K562 (cell line): ENCODE data around the gene RGS17. TPM values are rescaled to one million over a fixed set of nuclear protein-coding genes. Genes with fewer than 3 reads are reported as not detected.
A peak's percentile ranks its signal among the peaks of the same experiment; 100 is the strongest.

Experiments used
- ATAC-seq: fragments of 200-7000 bp; cut with Tn5 transposase; 3 replicates; pipeline ENCODE4 v1.9.1; 2020; ENCODE audit warnings: moderate library complexity
- BruUV-seq: library from RNA; stranded (reverse); fragments of 400-500 nt; replicated peaks from 2 replicates; lab custom pipeline; 2021; lab: Mats Ljungman, UMichigan
- CTCF ChIA-PET: fragments of 300-600 bp; formaldehyde crosslinking; extraction: SDS; loops from one replicate; lab custom pipeline; 2021; ENCODE audit warnings: low intra/inter-chr PET ratio; lab: Yijun Ruan, JAX
- POLR2A ChIA-PET: fragments of 300-600, 350-650 bp; sonication (Branson Sonifier 250); formaldehyde crosslinking; extraction: SDS; loops from one replicate; lab custom pipeline; 2021; ENCODE audit warnings: antibody characterized with exemption, inconsistent platforms; lab: Yijun Ruan, JAX
- DNase-seq, 4 experiments: peaks; one replicate each; pipeline versions ENCODE4 v3.0.0 to v3.0.0-alpha.2; 2011 to 2018; ENCODE audit warnings: low spot score in 3 of 4, mixed read lengths in 3 of 4; ENCODE audit errors: extremely low read depth in 1 of 4
- FAIRE-seq: peaks from 2 replicates; lab custom pipeline; 2011; peaks lifted over from hg19 to GRCh38; lab: Jason Lieb, UNC
- H2AFZ ChIP-seq: 2 replicates; pipeline ENCODE4 v1.6.0; 2011; ENCODE audit warnings: low read depth, low read length, control low read depth, inconsistent platforms
- H3K27ac ChIP-seq: fragments of 200-600 bp; 3 replicates; pipeline ENCODE4 v1.8.0; 2011; ENCODE audit warnings: low read depth, mild to moderate bottlenecking, control low read depth, inconsistent platforms, low read length, moderate library complexity, mixed read lengths; ENCODE audit errors: extremely low read depth
- H3K27me3 ChIP-seq, 2 experiments: fragments of 300-600 bp in 1 of 2; 2 replicates in 1 of 2; 3 replicates in 1 of 2; pipeline versions ENCODE4 v1.6.0 to v1.8.0; 2011; ENCODE audit warnings: inconsistent platforms in 2 of 2, low read length in 2 of 2, mild to moderate bottlenecking in 1 of 2, mixed read lengths in 1 of 2, moderate library complexity in 1 of 2; ENCODE audit not compliant: control insufficient read depth in 2 of 2, insufficient read depth in 2 of 2
- H3K36me3 ChIP-seq: fragments of 300-600 bp; 3 replicates; pipeline ENCODE4 v1.8.0; 2011; ENCODE audit warnings: mild to moderate bottlenecking, low read length, inconsistent platforms; ENCODE audit not compliant: control insufficient read depth, insufficient read depth
- H3K4me1 ChIP-seq, 2 experiments: fragments of 200-600 bp in 1 of 2; replicated peaks in 1 of 2; 2 replicates in 1 of 2; 3 replicates in 1 of 2; pipeline versions ENCODE4 v1.5.1 to v1.8.0; 2011; ENCODE audit warnings: inconsistent platforms in 2 of 2, low read length in 2 of 2, mild to moderate bottlenecking in 1 of 2, mixed read lengths in 1 of 2, moderate library complexity in 1 of 2; ENCODE audit not compliant: control insufficient read depth in 2 of 2, insufficient read depth in 2 of 2
- H3K4me2 ChIP-seq: 2 replicates; pipeline ENCODE4 v1.6.1; 2011; ENCODE audit warnings: low read length, control low read depth, inconsistent platforms, mixed read lengths; ENCODE audit not compliant: insufficient read depth
- H3K4me3 ChIP-seq: fragments of 200-600 bp; sonication (generic), shearing (Covaris generic); 2 replicates; pipeline ENCODE4 v1.5.1; 2016; ENCODE audit warnings: control low read depth, inconsistent platforms
- H3K79me2 ChIP-seq: fragments of 200-600 bp; 3 replicates; pipeline ENCODE4 v1.8.0; 2011; ENCODE audit warnings: low read length, inconsistent platforms; ENCODE audit not compliant: control insufficient read depth, insufficient read depth
- H3K9ac ChIP-seq, 2 experiments: 2 replicates each; pipeline versions ENCODE4 v1.6.0 to v1.6.1; 2011; ENCODE audit warnings: low read depth in 2 of 2, low read length in 2 of 2, control low read depth in 1 of 2, inconsistent platforms in 1 of 2, mild to moderate bottlenecking in 1 of 2, mixed read lengths in 1 of 2; ENCODE audit not compliant: insufficient read depth in 1 of 2
- H3K9me1 ChIP-seq: one replicate; pipeline ENCODE4 v1.6.0; 2011; ENCODE audit warnings: inconsistent platforms, mild to moderate bottlenecking, low read length, moderate library complexity; ENCODE audit not compliant: control insufficient read depth, insufficient read depth
- H3K9me3 ChIP-seq: replicated peaks from 2 replicates; pipeline ENCODE4 v1.5.1; 2011; ENCODE audit warnings: low read depth, low read length, inconsistent platforms; ENCODE audit not compliant: control insufficient read depth, insufficient read depth
- H4K20me1 ChIP-seq: replicated peaks from 2 replicates; pipeline ENCODE4 v1.6.1; 2011; ENCODE audit warnings: low read length, inconsistent platforms, mixed read lengths; ENCODE audit not compliant: control insufficient read depth, insufficient read depth
- ATF3 ChIP-seq, 2 experiments: fragments of 450-650 bp in 1 of 2; sonication (generic) in 1 of 2; formaldehyde crosslinking in 1 of 2; IDR thresholded peaks in 1 of 2; conservative IDR thresholded peaks in 1 of 2; 2 replicates each; pipeline versions ENCODE4 v1.6.1 to v1.8.1; 2016 to 2023; ENCODE audit warnings: mild to moderate bottlenecking in 2 of 2, moderate library complexity in 2 of 2, inconsistent platforms in 1 of 2, missing genetic modification reagents in 1 of 2
- DEAF1 ChIP-seq: fragments of 450-650 bp; formaldehyde crosslinking; IDR thresholded peaks from 2 replicates; pipeline ENCODE4 v1.4.0; 2020; ENCODE audit warnings: mild to moderate bottlenecking, moderate library complexity
- GABPB1 ChIP-seq: sonication (generic); formaldehyde crosslinking; IDR thresholded peaks from 2 replicates; pipeline ENCODE4 v1.8.0; 2022; ENCODE audit warnings: mild to moderate bottlenecking, missing genetic modification reagents
- MXI1 ChIP-seq: IDR thresholded peaks from 2 replicates; pipeline ENCODE4 v1.6.1; 2011; ENCODE audit warnings: low read depth, mild to moderate bottlenecking, improper control_type of control experiment, low read length
- PRMT5 ChIP-seq: sonication (generic); formaldehyde crosslinking; IDR thresholded peaks from 2 replicates; pipeline ENCODE4 v1.5.0; 2020; ENCODE audit warnings: missing genetic modification reagents
- TRIM28 ChIP-seq: fragments of 450-650 bp; IDR thresholded peaks from 2 replicates; pipeline ENCODE4 v1.6.1; 2017
- WGBS: fragments of 100-300 bp; shearing (Covaris generic); methylation state at CpG from one replicate; pipeline ENCODE4 v1.1.6; 2016; ENCODE audit warnings: low coverage, mixed read lengths; ENCODE audit not compliant: insufficient coverage; ENCODE audit errors: missing lambda C conversion rate; 5-methylcytosine and 5-hydroxymethylcytosine counted together
- in situ Hi-C: fragments of 300-500 bp; cut with MboI; formaldehyde crosslinking; loops from 4 replicates; pipeline ENCODE4 v1.15.0; 2018; ENCODE audit warnings: inconsistent platforms, mixed read lengths
- intact Hi-C: fragments of 100-400 bp; cut with micrococcal nuclease; formaldehyde crosslinking; loops from 2 replicates; pipeline ENCODE4 v1.14.2; 2022
- polyA plus RNA-seq, 8 experiments: library from polyadenylated mRNA; depleted of rRNA in 4 of 8; stranded (reverse) in 5 of 8; unstranded in 3 of 8; fragments of >200 nt; fragmentation: Nextera tagmentation in 2 of 8; fragmentation: Illumina TruSeq in 1 of 8; extraction: Ambion mirVana in 2 of 8; extraction: Trizol in 1 of 8; gene quantifications; 2 replicates each; pipeline versions ENCODE4 v1.2.1 to v1.2.3, GENCODE V29; 2011 to 2014; ENCODE audit warnings: inconsistent platforms in 1 of 8, missing spikeins in 1 of 8
- total RNA-seq, 7 experiments: library from RNA; depleted of rRNA in 6 of 7; stranded (reverse); fragments of >200 nt in 6 of 7; fragmentation: Illumina TruSeq in 2 of 7; extraction: Trizol in 2 of 7; gene quantifications; 2 replicates each; pipeline versions ENCODE4 v1.2.1 to v1.2.3, GENCODE V29; 2011 to 2021; ENCODE audit warnings: low replicate concordance in 1 of 7

The RGS17 gene
- total and polyA plus RNA-seq, 9 of the 15 experiments (the other 6 are each of a cell fraction or from before 2014, with no cell fraction given) = 0.01 to 0.14 (median 0.08) TPM; not detected in 6

- TF ChIP-seq GABPB1 (CRISPR knock-in tag) = no peak
- peak; percentile 68 for TF ChIP-seq DEAF1 (CRISPR knock-in tag)
- no peak for TF ChIP-seq TRIM28
- no peak for TF ChIP-seq PRMT5
These were observed 106.9 kb downstream of the RGS17 start (continued) for GRCh38 chr6:153023977-153024708.

- Histone ChIP-seq H3K79me2 (no peaks in the 10 kb centered on the region), H3K36me3 (no peaks in the 10 kb centered on the region), H3K4me3 (no peak overlapping the region), H3K4me2 (no peak overlapping the region), H3K4me1 (peaks cover 0 to 4% of the 10 kb centered on the region in 2 experiments; a peak in 1 of 5 replicates), H3K9me1 (no peaks in the 10 kb centered on the region), H4K20me1 (no peaks in the 10 kb centered on the region), H3K9me3 (no peaks in the 10 kb centered on the region), H3K27ac (no peak overlapping the region), H3K27me3 (peaks cover 0 to 7% of the 10 kb centered on the region in 2 experiments; a peak in 2 of 5 replicates), H3K9ac (no peak overlapping the region), H2AFZ (no peak overlapping the region)
- intact Hi-C loops (no loop called here), in situ Hi-C loops (no loop called here)
- no peak for FAIRE-seq
- ChIA-PET POLR2A (no interaction called here), CTCF (no interaction called here)
- DNase-seq = no peak
- ATAC-seq = no peak
- 10% methylated on average over 3 of the region's 3 CpGs for WGBS
- no peak for TF ChIP-seq MXI1
- TF ChIP-seq ATF3 (IDR thresholded peaks at IDR 0.05) = 0 out of 2 replicates have a peak, but pooled peaks have one; percentile 13
- TF ChIP-seq ATF3 (CRISPR knock-in tag; conservative IDR thresholded peaks at IDR 0.05) = no peak
- no TSS peak for BruUV-seq
These were observed 112.7 kb downstream of the RGS17 start for GRCh38 chr6:153018355-153018754.
